ENCODE measurements around the gene RHOF.

- no peak for TF ChIP-seq CTCF (IDR thresholded peaks at IDR 0.05)
- TF ChIP-seq POLR2A (IDR thresholded peaks at IDR 0.05), result no peak
Measured at GRCh38 chr12:121822393-121823100, 29.1 kb upstream of the RHOF start.

Measured in body of pancreas (tissue), 4 donors.